Tibial nerve (tissue), 4 donors: ENCODE data around the gene KPNA5. TPM values are rescaled to one million over a fixed set of nuclear protein-coding genes. Genes with fewer than 3 reads are reported as not detected.
"Not testable (repeated sequence)": the region's sequence is repeated elsewhere in the genome, so short reads cannot be mapped to it uniquely, and the experiment has no call there.

Experiments used
- DNase-seq, 2 donors: peaks; one replicate each; pipeline ENCODE4 v3.0.0-alpha.2; 2019; ENCODE audit warnings: low spot score in 2 of 2
- H3K27ac ChIP-seq, 4 donors: fragments of 200-600 bp; sonication (generic) in 3 of 4; one replicate each; pipeline ENCODE4 v1.5.1; 2017 to 2019; ENCODE audit warnings: mild to moderate bottlenecking in 1 of 4
- H3K27me3 ChIP-seq, 2 donors: fragments of 200-600 bp; sonication (generic) in 1 of 2; one replicate each; pipeline versions ENCODE4 v1.5.1 to v1.6.0; 2017 to 2019
- H3K36me3 ChIP-seq, 3 donors: fragments of 200-600 bp; sonication (generic); one replicate each; pipeline ENCODE4 v1.5.1; 2018 to 2019
- H3K4me1 ChIP-seq, 4 donors: fragments of 200-600 bp; sonication (generic) in 3 of 4; one replicate each; pipeline ENCODE4 v1.5.1; 2017 to 2019
- H3K4me3 ChIP-seq, 4 donors: fragments of 200-600 bp; sonication (generic) in 3 of 4; one replicate each; pipeline ENCODE4 v1.5.1; 2017 to 2019; ENCODE audit warnings: mild to moderate bottlenecking in 1 of 4, moderate library complexity in 1 of 4
- H3K9me3 ChIP-seq, 4 donors: fragments of 200-600 bp; sonication (generic) in 3 of 4; one replicate each; pipeline ENCODE4 v1.5.1; 2017 to 2019
- EP300 ChIP-seq, 2 donors: sonication (generic); formaldehyde crosslinking; IDR thresholded peaks; one replicate each; pipeline ENCODE4 v1.6.1; 2017; ENCODE audit warnings: antibody characterized with exemption in 2 of 2, mild to moderate bottlenecking in 1 of 2
- POLR2A ChIP-seq, 2 donors: fragments of 450-650 bp; IDR thresholded peaks; one replicate each; pipeline ENCODE4 v1.6.1; 2017; ENCODE audit warnings: antibody characterized with exemption in 2 of 2, mild to moderate bottlenecking in 2 of 2, moderate library complexity in 2 of 2
- WGBS, 2 donors: methylation state at CpG; one replicate each; pipeline ENCODE4 v1.1.5; 2018; 5-methylcytosine and 5-hydroxymethylcytosine counted together
- total RNA-seq, 4 donors: library from RNA; depleted of rRNA; stranded (reverse); fragments of >200 nt; gene quantifications; one replicate each; pipeline ENCODE4 v1.1.0, GENCODE V29; 2016
- TF ChIP-seq, protein P1 (sequence below), 5 experiments: fragments of 200-600 bp in 3 of 5; fragments of 450-650 bp in 2 of 5; sonication (generic) in 3 of 5; IDR thresholded peaks; one replicate each; pipeline ENCODE4 v1.5.1; 2016 to 2019; ENCODE audit warnings: antibody characterized with exemption in 5 of 5, mild to moderate bottlenecking in 3 of 5, moderate library complexity in 2 of 5

KPNA5 gene
- total RNA-seq, 4 donors from 2014 or later = 10.2 to 21.0 (median 12.2) TPM

DNA sequence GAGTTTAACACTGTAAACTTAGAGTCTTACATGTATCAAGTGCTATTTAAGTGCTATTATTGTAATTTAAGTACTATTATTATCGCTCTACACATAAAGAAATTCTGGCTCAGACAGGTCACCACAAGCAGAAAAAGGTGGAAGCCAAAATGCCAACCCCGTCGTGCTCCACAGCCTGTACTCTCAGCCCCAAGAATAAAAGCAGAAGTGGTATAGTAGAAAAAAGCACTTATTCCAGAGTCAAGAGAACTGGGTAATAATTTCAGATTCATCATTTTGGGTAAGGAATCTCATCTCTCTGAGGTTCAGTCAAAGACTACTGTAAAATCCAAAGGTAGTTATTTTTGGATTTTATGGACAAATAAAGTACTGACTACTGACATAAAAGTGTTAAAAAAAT, 13.4 kb upstream of the KPNA5 start:
- Histone ChIP-seq H3K4me3 (peak overlapping the region; percentile 68 to 90 (median 82)), H3K27ac (no peak overlapping the region), H3K4me1 (peaks cover 0 to 35% (median 5%) of the 10 kb centered on the region in 4 donors), H3K27me3 (no peaks in the 10 kb centered on the region), H3K36me3 (no peaks in the 10 kb centered on the region), H3K9me3 (no peaks in the 10 kb centered on the region)
- DNase-seq = no peak
- 30 to 33% methylated on average over 3 of the region's 3 CpGs for WGBS, 2 donors
- TF ChIP-seq, protein P1, sequence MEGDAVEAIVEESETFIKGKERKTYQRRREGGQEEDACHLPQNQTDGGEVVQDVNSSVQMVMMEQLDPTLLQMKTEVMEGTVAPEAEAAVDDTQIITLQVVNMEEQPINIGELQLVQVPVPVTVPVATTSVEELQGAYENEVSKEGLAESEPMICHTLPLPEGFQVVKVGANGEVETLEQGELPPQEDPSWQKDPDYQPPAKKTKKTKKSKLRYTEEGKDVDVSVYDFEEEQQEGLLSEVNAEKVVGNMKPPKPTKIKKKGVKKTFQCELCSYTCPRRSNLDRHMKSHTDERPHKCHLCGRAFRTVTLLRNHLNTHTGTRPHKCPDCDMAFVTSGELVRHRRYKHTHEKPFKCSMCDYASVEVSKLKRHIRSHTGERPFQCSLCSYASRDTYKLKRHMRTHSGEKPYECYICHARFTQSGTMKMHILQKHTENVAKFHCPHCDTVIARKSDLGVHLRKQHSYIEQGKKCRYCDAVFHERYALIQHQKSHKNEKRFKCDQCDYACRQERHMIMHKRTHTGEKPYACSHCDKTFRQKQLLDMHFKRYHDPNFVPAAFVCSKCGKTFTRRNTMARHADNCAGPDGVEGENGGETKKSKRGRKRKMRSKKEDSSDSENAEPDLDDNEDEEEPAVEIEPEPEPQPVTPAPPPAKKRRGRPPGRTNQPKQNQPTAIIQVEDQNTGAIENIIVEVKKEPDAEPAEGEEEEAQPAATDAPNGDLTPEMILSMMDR (IDR thresholded peaks at IDR 0.05) = no peak
- TF ChIP-seq POLR2A (IDR thresholded peaks at IDR 0.05) = no peak
- TF ChIP-seq EP300 (IDR thresholded peaks at IDR 0.05) = no peak

DNA sequence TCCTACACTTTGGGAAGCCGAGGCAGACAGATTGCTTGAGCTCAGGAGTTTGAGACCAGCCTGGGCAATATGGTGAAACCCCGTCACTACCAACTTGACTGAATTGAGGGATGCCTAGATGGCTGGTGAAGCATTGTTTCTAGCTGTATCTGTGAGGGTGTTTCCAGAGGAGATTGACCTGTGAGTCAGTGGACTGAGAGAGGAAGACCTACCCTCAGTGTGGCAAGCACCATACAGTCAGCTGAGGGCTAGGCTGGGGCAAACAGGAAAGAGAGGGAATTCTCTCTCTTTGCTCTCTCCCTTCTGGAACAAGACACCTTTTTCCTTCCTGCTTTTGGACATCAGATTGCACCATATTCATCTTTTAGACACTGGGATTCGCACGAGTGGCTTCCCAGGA, 8.7 kb upstream of the KPNA5 start:
- H3K4me1 ChIP-seq = peaks cover 0 to 11% (median 0%) of the 10 kb centered on the region in 4 donors
- H3K27ac ChIP-seq = no peak overlapping the region
- no peak for TF ChIP-seq EP300 (IDR thresholded peaks at IDR 0.05)
- TF ChIP-seq POLR2A (IDR thresholded peaks at IDR 0.05) = no peak
- TF ChIP-seq, protein P1 (IDR thresholded peaks at IDR 0.05) = no peak
- H3K4me3 ChIP-seq = no peak overlapping the region
- H3K27me3 ChIP-seq = no peaks in the 10 kb centered on the region
- no peak for DNase-seq
- WGBS, 2 donors = 94% methylated on average over 4 of the region's 4 CpGs
- no peaks in the 10 kb centered on the region for H3K36me3 ChIP-seq
- no peaks in the 10 kb centered on the region for H3K9me3 ChIP-seq

DNA sequence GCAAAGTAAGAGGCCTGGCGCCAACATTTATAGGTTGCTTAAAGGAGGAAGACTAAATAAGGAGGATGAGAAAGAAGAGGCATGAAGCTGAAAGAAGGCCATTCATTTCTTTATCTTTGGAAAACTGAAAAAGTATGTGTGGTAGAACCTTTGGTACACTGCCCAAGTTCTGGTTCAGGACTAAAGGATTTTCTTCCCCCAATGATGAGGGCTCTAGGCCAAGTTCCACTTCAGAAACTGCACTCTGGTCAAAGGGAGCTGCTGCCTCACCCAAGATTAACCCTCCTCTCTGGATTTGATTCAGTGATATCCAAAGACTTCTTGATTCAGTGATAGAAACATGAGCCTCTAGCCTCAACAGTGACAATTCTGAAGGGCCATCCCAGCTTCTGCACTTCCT, 5.0 kb upstream of the KPNA5 start:
- WGBS, 2 donors = 88 to 91% methylated on average over 1 of the region's 1 CpG
- Histone ChIP-seq H3K27ac (no peak overlapping the region), H3K4me3 (no peak overlapping the region), H3K4me1 (peaks cover 0 to 5% (median 0%) of the 10 kb centered on the region in 4 donors), H3K27me3 (no peaks in the 10 kb centered on the region), H3K36me3 (no peaks in the 10 kb centered on the region), H3K9me3 (no peaks in the 10 kb centered on the region)
- no peak for DNase-seq
- TF ChIP-seq POLR2A (IDR thresholded peaks at IDR 0.05) (no peak), EP300 (IDR thresholded peaks at IDR 0.05) (no peak)
- TF ChIP-seq, protein P1 (IDR thresholded peaks at IDR 0.05) = no peak

DNA sequence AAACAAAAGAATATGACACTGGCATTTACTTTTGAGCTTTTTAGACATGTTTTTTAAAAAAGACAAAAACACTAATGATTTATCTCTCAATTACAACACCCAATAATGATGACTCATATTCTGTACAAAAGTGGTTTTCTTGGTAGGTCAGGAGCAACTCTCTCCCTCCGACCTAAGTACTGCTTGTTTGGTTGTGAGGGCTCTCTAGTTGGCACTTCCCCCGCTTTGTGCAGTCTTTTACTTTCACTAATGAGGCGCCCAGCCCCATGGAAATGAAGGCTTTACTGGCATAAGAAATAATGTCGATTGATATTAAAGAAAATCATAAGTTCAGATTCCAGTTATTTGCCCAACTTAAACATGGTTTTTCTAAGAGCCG, 1.3 kb downstream of the KPNA5 start:
- TF ChIP-seq, protein P1 (IDR thresholded peaks at IDR 0.05) = no peak
- TF ChIP-seq EP300 (IDR thresholded peaks at IDR 0.05) = peak in 1 of 2 donors; percentile 16
- TF ChIP-seq POLR2A (IDR thresholded peaks at IDR 0.05) = no peak

DNA sequence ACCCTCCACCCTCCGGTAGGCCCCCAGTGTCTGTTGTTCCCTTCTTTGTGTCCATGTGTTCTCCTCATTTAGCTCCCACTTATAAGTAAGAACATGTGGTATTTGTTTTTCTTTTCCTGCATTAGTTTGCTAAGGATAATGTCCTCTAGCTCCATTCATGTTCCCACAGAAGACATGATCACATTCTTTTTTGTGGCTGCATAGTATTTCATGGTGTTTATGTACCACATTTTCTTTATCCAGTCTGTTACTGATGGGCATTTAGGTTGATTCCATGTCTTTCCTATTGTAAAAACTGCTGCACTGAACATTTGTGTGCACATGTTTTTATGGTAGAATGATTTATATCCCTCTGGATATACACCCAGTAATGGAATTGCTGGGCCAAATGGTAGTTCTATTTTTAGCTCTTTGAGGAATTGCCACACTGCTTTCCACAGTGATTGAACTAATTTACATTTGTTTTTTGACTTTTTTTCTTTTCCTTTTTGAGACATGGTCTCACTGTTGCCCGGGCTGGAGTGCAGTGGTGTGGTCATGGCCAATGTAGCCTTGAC, 4.5 kb downstream of the KPNA5 start:
- H3K9me3 ChIP-seq = no peaks in the 10 kb centered on the region
- H3K36me3 ChIP-seq = peaks cover 0 to 25% (median 0%) of the 10 kb centered on the region in 3 donors
- WGBS, 2 donors = 89 to 96% methylated on average over 2 of the region's 2 CpGs
- no peak overlapping the region for H3K27ac ChIP-seq
- TF ChIP-seq EP300 (IDR thresholded peaks at IDR 0.05) (no peak), POLR2A (IDR thresholded peaks at IDR 0.05) (no peak)
- TF ChIP-seq, protein P1 (IDR thresholded peaks at IDR 0.05) = no peak
- H3K4me1 ChIP-seq = peaks cover 0 to 30% (median 2%) of the 10 kb centered on the region in 4 donors
- H3K4me3 ChIP-seq = no peak overlapping the region
- H3K27me3 ChIP-seq = no peaks in the 10 kb centered on the region
- no peak for DNase-seq

More for the DNA sequence above, 1.3 kb downstream of the KPNA5 start:
- H3K9me3 ChIP-seq = no peaks in the 10 kb centered on the region
- H3K27me3 ChIP-seq = no peaks in the 10 kb centered on the region
- H3K4me1 ChIP-seq = peaks cover 0 to 24% (median 2%) of the 10 kb centered on the region in 4 donors
- H3K36me3 ChIP-seq = peaks cover 0 to 18% (median 0%) of the 10 kb centered on the region in 3 donors
- peak overlapping the region in 3 of 4 donors; percentile 56 to 75 (median 74) for H3K4me3 ChIP-seq
- 29 to 34% methylated on average over 5 of the region's 5 CpGs for WGBS, 2 donors
- peak overlapping the region in 3 of 4 donors; percentile 40 to 93 (median 86) for H3K27ac ChIP-seq
- no peak for DNase-seq

DNA sequence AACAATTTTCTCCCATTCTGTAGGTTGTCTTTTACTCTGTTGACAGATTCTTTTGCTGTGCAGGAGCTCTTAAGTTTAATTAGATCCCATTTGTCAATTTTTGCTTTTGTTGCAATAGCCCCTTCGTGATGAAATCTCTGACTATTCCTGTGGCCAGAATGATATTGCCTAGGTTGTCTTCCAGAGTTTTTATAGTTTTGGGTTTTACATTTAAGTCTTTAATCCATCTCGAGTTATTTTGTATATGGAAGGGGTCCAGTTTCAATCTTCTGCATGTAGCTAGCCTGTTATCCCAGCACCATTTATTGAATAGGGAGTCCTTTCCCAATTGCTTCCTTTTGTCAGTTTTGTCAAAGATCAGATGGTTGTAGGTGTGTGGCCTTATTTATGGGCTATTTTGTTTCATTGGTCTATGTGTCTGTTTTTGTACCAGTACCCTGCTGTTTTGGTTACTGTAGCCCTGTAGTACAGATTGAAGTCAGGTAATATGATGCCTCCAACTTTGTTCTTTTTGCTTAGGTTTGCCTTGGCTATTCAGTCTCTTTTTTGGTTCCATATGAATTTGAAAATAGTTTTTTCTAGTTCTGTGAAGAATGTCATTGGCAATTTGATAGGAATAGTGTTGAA, 5.6 kb downstream of the KPNA5 start:
- 75 to 85% methylated on average over 2 of the region's 2 CpGs for WGBS, 2 donors
- H3K36me3 ChIP-seq = peaks cover 0 to 33% (median 0%) of the 10 kb centered on the region in 3 donors
- not testable (repeated sequence) for H3K9me3 ChIP-seq

More for the DNA sequence above, 5.6 kb downstream of the KPNA5 start:
- peaks cover 0 to 30% (median 2%) of the 10 kb centered on the region in 4 donors for H3K4me1 ChIP-seq
- not testable (repeated sequence) for H3K4me3 ChIP-seq, H3K27ac ChIP-seq, DNase-seq, H3K27me3 ChIP-seq
